H1 (cell line): ENCODE results near the gene SCARB2.

Experiments
- BRCA1 ChIP-seq: IDR thresholded peaks from 2 replicates; pipeline ENCODE4 v1.6.1; 2012; ENCODE audit warnings: low read depth, low read length, improper control_type of control experiment
- FOSL1 ChIP-seq: IDR thresholded peaks from 2 replicates; pipeline ENCODE4 v1.6.1; 2011; ENCODE audit warnings: mild to moderate bottlenecking, low read depth, low read length, moderate library complexity; ENCODE audit not compliant: insufficient read depth

DNA sequence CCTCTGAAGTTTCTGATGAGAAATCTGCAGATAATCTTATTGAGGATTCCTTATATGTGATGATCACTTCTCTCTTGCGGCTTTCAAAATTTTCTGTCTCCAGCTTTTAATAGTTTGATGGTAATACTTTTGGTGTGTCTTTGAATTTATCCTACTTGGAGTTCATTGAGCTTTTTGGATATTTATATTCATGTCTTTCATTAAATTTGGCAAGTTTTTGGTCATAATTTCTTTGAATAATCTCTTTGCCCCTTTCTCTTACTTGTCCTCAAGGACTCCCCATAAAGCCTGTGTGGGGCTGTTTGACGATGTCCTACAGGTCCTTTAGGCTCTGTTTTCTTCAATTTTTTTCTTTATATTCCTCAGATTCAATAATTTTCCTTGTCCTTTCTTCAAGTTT is 26.6 kb upstream of the SCARB2 start:
- TF ChIP-seq FOSL1 (no peak), BRCA1 (no peak)
